K562 (cell line): ENCODE results near the gene ACAP3.

Experiments used
- ZNF274 ChIP-seq: IDR thresholded peaks from 2 replicates; pipeline ENCODE4 v1.6.1; 2011; ENCODE audit warnings: low read depth, mild to moderate bottlenecking, low read length, moderate library complexity, borderline replicate concordance
- ZNF644 ChIP-seq: fragments of 200-800 bp; sonication (Bioruptor generic); IDR thresholded peaks from 2 replicates; pipeline ENCODE4 v1.6.1; 2016; ENCODE audit warnings: low read depth, missing genetic modification characterization, missing compliant biosample characterization
- TF ChIP-seq, protein P1 (sequence below), 3 experiments: IDR thresholded peaks in 2 of 3; conservative IDR thresholded peaks in 1 of 3; 2 replicates each; pipeline ENCODE4 v1.5.1; 2011 to 2012; ENCODE audit warnings: low read length in 3 of 3, mild to moderate bottlenecking in 3 of 3, control low read depth in 2 of 3, improper control_type of control experiment in 1 of 3, inconsistent platforms in 1 of 3, low read depth in 1 of 3, mixed read lengths in 1 of 3, moderate library complexity in 1 of 3; ENCODE audit not compliant: insufficient read depth in 2 of 3
- TF ChIP-seq, protein P2 (sequence below): sonication (generic); formaldehyde crosslinking; IDR thresholded peaks from 2 replicates; pipeline ENCODE4 v1.8.0; 2023; ENCODE audit warnings: missing genetic modification reagents, mild to moderate bottlenecking, borderline replicate concordance
- TF ChIP-seq, protein P3 (sequence below): sonication (generic); formaldehyde crosslinking; IDR thresholded peaks from 2 replicates; pipeline ENCODE4 v1.9.0; 2022; ENCODE audit warnings: mild to moderate bottlenecking, missing genetic modification reagents
- TF ChIP-seq, protein P4 (sequence below): fragments of 450-650 bp; formaldehyde crosslinking; IDR thresholded peaks from 2 replicates; pipeline ENCODE4 v1.4.0; 2022; ENCODE audit warnings: mild to moderate bottlenecking, moderate library complexity

DNA sequence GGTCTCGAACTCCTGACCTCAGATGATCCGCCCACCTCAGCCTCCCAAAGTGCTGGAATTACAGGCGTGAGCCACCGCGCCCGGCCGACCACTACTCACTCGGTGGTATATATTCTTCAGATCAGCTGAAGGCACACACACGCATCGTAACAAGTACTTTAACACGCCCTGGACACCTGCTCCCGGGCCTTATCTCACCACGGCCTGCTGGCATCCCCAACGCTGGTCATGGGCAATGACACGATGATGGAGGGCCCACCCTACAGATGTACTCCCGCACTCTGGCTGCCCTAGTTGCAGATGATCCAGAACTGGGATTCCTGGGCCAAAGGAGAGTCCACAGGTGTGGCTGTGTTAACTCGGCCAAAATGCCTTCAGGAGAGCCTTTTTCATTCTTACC is 45.7 kb downstream of the ACAP3 start:
- TF ChIP-seq ZNF274 = no peak
- TF ChIP-seq, protein P1, sequence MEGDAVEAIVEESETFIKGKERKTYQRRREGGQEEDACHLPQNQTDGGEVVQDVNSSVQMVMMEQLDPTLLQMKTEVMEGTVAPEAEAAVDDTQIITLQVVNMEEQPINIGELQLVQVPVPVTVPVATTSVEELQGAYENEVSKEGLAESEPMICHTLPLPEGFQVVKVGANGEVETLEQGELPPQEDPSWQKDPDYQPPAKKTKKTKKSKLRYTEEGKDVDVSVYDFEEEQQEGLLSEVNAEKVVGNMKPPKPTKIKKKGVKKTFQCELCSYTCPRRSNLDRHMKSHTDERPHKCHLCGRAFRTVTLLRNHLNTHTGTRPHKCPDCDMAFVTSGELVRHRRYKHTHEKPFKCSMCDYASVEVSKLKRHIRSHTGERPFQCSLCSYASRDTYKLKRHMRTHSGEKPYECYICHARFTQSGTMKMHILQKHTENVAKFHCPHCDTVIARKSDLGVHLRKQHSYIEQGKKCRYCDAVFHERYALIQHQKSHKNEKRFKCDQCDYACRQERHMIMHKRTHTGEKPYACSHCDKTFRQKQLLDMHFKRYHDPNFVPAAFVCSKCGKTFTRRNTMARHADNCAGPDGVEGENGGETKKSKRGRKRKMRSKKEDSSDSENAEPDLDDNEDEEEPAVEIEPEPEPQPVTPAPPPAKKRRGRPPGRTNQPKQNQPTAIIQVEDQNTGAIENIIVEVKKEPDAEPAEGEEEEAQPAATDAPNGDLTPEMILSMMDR (IDR thresholded peaks at IDR 0.05 in 2 of 3, conservative IDR thresholded peaks at IDR 0.05 in 1 of 3; ENCODE audit: insufficient read depth in 2 of 3, low read depth in 1 of 3, low read length in 3 of 3) = no peak
- TF ChIP-seq, protein P2, sequence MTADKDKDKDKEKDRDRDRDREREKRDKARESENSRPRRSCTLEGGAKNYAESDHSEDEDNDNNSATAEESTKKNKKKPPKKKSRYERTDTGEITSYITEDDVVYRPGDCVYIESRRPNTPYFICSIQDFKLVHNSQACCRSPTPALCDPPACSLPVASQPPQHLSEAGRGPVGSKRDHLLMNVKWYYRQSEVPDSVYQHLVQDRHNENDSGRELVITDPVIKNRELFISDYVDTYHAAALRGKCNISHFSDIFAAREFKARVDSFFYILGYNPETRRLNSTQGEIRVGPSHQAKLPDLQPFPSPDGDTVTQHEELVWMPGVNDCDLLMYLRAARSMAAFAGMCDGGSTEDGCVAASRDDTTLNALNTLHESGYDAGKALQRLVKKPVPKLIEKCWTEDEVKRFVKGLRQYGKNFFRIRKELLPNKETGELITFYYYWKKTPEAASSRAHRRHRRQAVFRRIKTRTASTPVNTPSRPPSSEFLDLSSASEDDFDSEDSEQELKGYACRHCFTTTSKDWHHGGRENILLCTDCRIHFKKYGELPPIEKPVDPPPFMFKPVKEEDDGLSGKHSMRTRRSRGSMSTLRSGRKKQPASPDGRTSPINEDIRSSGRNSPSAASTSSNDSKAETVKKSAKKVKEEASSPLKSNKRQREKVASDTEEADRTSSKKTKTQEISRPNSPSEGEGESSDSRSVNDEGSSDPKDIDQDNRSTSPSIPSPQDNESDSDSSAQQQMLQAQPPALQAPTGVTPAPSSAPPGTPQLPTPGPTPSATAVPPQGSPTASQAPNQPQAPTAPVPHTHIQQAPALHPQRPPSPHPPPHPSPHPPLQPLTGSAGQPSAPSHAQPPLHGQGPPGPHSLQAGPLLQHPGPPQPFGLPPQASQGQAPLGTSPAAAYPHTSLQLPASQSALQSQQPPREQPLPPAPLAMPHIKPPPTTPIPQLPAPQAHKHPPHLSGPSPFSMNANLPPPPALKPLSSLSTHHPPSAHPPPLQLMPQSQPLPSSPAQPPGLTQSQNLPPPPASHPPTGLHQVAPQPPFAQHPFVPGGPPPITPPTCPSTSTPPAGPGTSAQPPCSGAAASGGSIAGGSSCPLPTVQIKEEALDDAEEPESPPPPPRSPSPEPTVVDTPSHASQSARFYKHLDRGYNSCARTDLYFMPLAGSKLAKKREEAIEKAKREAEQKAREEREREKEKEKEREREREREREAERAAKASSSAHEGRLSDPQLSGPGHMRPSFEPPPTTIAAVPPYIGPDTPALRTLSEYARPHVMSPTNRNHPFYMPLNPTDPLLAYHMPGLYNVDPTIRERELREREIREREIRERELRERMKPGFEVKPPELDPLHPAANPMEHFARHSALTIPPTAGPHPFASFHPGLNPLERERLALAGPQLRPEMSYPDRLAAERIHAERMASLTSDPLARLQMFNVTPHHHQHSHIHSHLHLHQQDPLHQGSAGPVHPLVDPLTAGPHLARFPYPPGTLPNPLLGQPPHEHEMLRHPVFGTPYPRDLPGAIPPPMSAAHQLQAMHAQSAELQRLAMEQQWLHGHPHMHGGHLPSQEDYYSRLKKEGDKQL (CRISPR knock-in tag) = no peak
- TF ChIP-seq, protein P3, sequence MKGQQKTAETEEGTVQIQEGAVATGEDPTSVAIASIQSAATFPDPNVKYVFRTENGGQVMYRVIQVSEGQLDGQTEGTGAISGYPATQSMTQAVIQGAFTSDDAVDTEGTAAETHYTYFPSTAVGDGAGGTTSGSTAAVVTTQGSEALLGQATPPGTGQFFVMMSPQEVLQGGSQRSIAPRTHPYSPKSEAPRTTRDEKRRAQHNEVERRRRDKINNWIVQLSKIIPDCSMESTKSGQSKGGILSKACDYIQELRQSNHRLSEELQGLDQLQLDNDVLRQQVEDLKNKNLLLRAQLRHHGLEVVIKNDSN = no peak
- TF ChIP-seq ZNF644 = no peak
- TF ChIP-seq, protein P4, sequence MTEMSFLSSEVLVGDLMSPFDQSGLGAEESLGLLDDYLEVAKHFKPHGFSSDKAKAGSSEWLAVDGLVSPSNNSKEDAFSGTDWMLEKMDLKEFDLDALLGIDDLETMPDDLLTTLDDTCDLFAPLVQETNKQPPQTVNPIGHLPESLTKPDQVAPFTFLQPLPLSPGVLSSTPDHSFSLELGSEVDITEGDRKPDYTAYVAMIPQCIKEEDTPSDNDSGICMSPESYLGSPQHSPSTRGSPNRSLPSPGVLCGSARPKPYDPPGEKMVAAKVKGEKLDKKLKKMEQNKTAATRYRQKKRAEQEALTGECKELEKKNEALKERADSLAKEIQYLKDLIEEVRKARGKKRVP (CRISPR knock-in tag) = no peak
